ENCODE data around the gene TTYH2.

DNA sequence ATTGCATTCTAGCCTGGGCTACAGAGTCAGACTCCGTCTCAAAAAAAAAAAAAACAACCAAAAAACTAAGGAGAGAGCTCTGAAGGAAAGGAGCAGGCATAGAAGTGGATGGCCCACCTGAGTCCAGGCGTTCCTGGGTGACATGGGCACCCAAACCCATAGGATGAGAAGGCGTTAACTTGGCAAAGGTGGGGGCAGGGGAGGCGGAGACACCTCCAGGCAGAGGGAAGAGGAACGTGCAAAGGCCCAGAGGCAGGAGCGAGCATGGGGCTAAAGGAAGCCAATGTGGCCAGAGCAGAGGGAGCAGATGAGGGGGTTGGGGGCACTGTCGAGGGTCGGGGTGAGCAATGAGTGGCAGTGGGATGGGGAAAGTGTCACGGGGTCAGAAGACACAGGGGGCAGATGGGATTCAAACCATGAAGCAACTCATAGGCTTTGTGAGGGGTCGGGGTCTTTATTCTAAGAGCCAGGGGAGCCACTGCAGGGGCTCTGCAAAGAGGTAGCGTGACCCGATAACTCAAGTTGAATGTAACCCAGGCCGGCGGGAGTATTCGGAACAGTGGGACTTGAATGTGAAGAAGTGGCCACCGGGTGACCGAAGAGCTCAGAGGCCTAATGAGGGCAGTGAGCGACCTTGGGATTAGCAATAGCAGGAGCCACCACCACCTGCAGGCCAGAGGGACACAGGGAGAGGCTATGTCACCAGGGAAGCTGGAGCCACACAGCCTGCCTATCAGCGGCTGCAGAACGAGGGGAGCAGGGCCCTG lies 11.8 kb downstream of the TTYH2 start:
- TF ChIP-seq, protein P1, sequence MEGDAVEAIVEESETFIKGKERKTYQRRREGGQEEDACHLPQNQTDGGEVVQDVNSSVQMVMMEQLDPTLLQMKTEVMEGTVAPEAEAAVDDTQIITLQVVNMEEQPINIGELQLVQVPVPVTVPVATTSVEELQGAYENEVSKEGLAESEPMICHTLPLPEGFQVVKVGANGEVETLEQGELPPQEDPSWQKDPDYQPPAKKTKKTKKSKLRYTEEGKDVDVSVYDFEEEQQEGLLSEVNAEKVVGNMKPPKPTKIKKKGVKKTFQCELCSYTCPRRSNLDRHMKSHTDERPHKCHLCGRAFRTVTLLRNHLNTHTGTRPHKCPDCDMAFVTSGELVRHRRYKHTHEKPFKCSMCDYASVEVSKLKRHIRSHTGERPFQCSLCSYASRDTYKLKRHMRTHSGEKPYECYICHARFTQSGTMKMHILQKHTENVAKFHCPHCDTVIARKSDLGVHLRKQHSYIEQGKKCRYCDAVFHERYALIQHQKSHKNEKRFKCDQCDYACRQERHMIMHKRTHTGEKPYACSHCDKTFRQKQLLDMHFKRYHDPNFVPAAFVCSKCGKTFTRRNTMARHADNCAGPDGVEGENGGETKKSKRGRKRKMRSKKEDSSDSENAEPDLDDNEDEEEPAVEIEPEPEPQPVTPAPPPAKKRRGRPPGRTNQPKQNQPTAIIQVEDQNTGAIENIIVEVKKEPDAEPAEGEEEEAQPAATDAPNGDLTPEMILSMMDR (IDR thresholded peaks at IDR 0.05), result no peak
- TF ChIP-seq POLR2A (IDR thresholded peaks at IDR 0.05), result no peak
- no peak for TF ChIP-seq EP300 (IDR thresholded peaks at IDR 0.05)
